HG02943 (cell line): ENCODE results near the gene GADL1.

Experiments
- ATAC-seq: cut with Tn5 transposase; IDR thresholded peaks from one replicate; pipeline ENCODE4 v1.9.1; 2021; ENCODE audit warnings: mild to moderate bottlenecking, low read depth, moderate library complexity; ENCODE audit not compliant: unreplicated experiment

GADL1 gene

GRCh38 chr3:30878862-30879261 lies 15.6 kb downstream of the GADL1 start:
- no peak for ATAC-seq

- no peak for ATAC-seq
Observed at GRCh38 chr3:30875505-30875904, 19.0 kb downstream of the GADL1 start.

- ATAC-seq, result no peak
Observed at GRCh38 chr3:30873671-30874070, 20.8 kb downstream of the GADL1 start.

GRCh38 chr3:30872879-30873278 lies 21.6 kb downstream of the GADL1 start:
- no peak for ATAC-seq

GRCh38 chr3:30871720-30872119 lies 22.7 kb downstream of the GADL1 start:
- no peak for ATAC-seq

- ATAC-seq, result no peak
Observed at GRCh38 chr3:30864836-30865235, 29.6 kb downstream of the GADL1 start.

GRCh38 chr3:30864132-30864531 lies 30.3 kb downstream of the GADL1 start:
- no peak for ATAC-seq

- ATAC-seq, result no peak
Observed at GRCh38 chr3:30862004-30862403, 32.5 kb downstream of the GADL1 start.

GRCh38 chr3:30858894-30859389 lies 35.5 kb downstream of the GADL1 start:
- ATAC-seq, result no peak

GRCh38 chr3:30855400-30856292 lies 38.8 kb downstream of the GADL1 start:
- no peak for ATAC-seq

GRCh38 chr3:30852833-30853232 lies 41.6 kb downstream of the GADL1 start:
- ATAC-seq, result no peak

- no peak for ATAC-seq
Observed at GRCh38 chr3:30848087-30848779, 46.2 kb downstream of the GADL1 start.

GRCh38 chr3:30847592-30847991 lies 46.9 kb downstream of the GADL1 start:
- ATAC-seq, result no peak

- no peak for ATAC-seq
Observed at GRCh38 chr3:30845606-30846005, 48.9 kb downstream of the GADL1 start.

- ATAC-seq, result no peak
Observed at GRCh38 chr3:30843877-30844276, 50.6 kb downstream of the GADL1 start.

GRCh38 chr3:30836141-30836540 lies 58.3 kb downstream of the GADL1 start:
- ATAC-seq, result no peak

GRCh38 chr3:30835667-30836066 lies 58.8 kb downstream of the GADL1 start:
- no peak for ATAC-seq

GRCh38 chr3:30832961-30833575 lies 61.4 kb downstream of the GADL1 start:
- ATAC-seq, result no peak

GRCh38 chr3:30827080-30827479 lies 67.4 kb downstream of the GADL1 start:
- no peak for ATAC-seq

GRCh38 chr3:30826531-30826942 lies 67.9 kb downstream of the GADL1 start:
- no peak for ATAC-seq
